GM19328 (cell line): Measurements from ENCODE around the gene SLC25A27.

ENCODE experiments used
- ATAC-seq: cut with Tn5 transposase; IDR thresholded peaks from one replicate; pipeline ENCODE4 v1.9.1; 2021; ENCODE audit warnings: mild to moderate bottlenecking, moderate library complexity; ENCODE audit not compliant: unreplicated experiment

Gene SLC25A27

DNA sequence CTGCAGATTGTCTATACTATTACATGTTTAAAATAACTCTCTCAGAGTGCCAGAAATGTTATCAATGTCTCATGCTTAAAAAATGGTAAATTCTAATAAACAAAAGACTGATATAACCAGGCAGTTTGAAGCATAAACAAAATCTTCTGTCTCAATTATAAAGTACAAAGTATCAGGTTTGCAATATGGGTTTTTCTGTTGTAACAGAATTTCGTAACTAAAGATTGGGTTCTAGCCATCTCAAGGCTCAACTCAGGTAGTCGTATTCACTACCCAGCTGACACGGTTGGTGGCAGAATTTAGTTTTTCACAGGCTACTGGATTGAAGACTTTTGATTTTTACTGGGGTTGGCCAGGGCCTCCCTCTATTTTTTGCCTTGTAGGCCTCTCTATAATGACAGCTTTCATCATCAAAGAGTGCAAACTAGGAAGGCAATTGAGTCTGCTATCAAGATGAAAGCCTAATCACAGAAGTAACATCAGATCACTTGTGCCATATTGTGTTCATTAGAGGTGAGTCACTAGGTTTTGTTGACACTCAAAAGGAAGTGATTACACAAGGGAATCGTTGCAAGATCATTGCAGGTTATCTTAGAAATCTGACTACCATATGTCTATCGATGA is 3.8 kb upstream of the SLC25A27 start:
- ATAC-seq = no peak

- ATAC-seq = no peak
These were observed 1.8 kb upstream of the SLC25A27 start for GRCh38 chr6:46651006-46651405.

DNA sequence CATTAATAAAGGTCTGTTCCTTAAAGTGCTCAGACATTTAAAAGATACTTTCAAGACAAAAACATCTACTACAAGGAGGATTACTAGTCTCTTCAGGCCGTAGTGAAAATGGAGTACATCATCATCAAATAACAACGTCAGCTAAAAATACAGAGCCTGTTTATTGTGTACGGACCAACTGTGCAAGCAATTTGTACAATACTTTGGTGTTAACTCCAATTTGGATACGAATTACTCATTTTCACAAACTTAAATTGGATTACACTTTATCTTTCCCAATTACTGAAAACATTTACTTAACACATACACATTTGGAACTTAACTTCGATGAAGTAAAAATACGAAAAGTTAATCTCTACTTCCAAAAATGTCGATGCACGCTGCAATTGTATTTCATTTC is 959 bp upstream of the SLC25A27 start:
- no peak for ATAC-seq

DNA sequence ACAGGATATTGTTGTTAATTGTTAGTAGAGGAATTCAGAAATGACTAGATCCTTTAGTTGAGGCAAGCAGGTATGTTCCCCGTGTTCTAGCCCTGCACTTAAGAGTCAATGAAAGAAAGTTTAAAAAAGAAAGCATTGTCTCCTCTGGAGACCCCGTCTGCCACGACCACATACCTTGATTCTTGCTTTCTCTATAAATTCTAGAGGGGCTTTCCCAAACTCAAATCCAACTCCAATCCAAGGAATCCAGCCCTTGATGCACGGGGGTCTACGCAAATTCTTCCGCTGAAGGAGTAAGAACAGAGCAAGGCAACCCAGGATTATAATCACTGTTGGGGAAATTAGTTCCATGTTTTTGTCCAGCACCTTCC is 558 bp upstream of the SLC25A27 start:
- no peak for ATAC-seq

DNA sequence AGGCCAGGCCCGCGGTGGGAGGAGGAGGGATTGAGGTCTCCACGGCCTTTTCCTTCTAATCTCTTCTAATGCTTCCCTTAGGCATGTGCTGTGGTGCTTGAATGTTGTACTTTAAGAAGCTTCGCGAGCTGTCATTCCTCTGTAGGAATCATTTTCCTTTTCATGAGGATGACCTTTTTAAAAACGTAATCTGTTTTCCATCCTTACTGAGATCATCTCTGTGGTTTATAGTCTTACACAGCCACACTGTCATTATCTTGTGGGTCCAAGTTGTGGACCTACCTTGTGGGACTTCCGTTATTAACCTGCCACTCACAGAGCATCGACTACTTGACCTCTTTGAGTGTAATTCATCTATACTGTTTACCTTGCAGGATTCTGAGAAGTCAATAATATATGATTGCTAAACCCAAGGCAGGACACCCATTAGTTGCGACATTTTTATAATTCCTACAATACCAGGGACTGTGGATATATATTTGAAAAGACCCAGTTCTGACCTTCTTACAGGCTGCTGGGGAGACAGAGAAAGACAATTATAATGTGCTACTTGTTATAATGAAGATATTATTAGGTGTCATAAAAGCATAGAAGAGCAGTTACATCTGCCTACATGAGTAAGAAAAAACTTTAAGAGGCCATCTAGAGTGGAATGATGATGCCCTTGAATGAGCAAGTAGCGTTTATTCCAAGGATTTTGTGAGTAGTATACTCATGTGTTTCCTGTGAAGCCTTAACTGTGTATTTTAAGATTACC is 842 bp downstream of the SLC25A27 start:
- no peak for ATAC-seq

DNA sequence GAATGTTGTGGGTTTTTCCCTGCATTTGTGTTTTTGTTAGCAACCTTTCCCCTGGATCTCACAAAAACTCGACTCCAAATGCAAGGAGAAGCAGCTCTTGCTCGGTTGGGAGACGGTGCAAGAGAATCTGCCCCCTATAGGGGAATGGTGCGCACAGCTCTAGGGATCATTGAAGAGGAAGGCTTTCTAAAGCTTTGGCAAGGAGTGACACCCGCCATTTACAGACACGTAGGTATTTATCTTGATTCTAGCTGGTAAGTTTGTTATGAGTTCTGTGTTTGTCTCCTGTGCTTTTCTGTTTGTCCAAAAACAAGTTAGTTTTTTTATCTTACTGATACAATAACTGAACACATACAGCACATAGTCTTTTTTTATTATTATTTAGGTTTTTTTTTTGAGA is 3.0 kb downstream of the SLC25A27 start:
- no peak for ATAC-seq

- no peak for ATAC-seq
These were observed 4.9 kb downstream of the SLC25A27 start for GRCh38 chr6:46657642-46658041.

- no peak for ATAC-seq
These were observed 8.7 kb downstream of the SLC25A27 start for GRCh38 chr6:46661483-46661882.

GRCh38 chr6:46667377-46667776 is 14.6 kb downstream of the SLC25A27 start:
- no peak for ATAC-seq

DNA sequence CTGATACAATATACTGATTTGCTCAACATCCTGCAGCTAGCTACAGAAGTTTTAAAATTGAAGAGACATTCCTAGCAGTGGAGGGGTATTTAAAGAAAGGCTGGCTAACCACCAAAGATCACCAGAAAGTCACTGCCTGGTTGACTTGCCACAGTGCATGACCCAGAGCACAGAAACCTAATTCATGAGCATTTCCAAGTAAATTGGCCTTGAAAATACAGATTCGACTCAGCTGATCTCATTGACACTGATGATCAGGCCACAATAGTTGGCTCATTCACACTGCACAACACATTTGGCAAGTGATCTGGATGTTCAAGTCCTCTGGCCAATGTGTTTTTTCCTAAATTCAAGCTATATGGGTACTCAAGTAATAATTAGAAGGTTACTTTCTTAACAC is 21.6 kb downstream of the SLC25A27 start:
- ATAC-seq = no peak

DNA sequence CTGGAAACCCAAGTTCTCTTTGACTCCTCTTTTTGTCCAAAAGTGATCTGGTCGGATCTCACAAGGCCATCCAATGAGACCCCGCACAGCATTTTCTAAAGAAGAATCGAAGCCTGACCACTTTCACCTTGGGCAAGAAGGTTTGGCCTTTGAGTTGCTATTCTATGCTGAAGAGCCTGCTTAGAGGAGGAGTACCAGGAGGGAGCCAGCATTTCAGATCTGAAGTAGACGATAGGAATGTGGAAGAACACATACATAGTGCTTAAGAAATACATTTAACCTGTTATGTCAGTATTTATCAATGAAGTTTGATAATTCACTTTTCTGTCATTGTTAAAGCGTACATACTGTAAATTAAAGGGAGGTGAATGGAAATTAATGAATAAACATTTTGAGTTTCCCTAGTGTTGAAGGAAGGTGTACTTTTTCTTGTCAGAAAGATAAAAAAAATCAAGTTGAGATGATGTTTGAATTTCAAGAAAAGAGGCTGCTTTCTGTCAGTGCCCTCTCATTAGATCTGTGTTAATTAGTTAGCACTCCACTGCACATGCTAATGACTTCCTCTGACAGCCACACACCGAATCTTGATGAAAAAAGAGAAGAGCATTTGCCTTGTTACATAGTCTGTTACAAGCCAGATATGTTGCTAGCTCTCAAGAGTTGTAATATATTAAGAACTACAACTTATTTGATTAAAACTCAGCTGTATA is 24.0 kb downstream of the SLC25A27 start:
- no peak for ATAC-seq

GRCh38 chr6:46677314-46677654 is 24.5 kb downstream of the SLC25A27 start:
- no peak for ATAC-seq

- ATAC-seq = no peak
These were observed 32.0 kb downstream of the SLC25A27 start for GRCh38 chr6:46684771-46685170.

- no peak for ATAC-seq
These were observed 34.9 kb downstream of the SLC25A27 start, which contains the start of gene TDRD6 for GRCh38 chr6:46687619-46688097. Gene TDRD6, plus strand, starts transcription at chr6:46687885. Its CDS starts 244 bp downstream, at chr6:46688129.

GRCh38 chr6:46688117-46688965 is 35.6 kb downstream of the SLC25A27 start:
- ATAC-seq = no peak

- ATAC-seq = no peak
These were observed 36.2 kb downstream of the SLC25A27 start for GRCh38 chr6:46688966-46689335.

DNA sequence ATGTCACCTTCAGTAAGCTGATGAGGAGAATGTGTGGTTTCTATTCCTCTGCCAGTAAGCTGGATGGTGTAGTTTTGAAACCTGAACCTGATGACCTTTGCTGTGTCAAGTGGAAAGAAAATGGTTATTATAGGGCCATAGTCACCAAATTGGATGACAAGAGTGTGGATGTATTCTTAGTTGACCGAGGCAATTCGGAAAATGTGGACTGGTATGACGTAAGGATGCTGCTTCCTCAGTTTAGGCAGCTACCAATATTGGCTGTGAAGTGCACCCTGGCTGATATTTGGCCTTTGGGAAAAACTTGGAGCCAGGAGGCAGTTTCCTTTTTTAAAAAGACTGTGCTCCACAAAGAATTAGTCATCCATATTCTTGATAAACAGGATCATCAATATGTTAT is 36.9 kb downstream of the SLC25A27 start:
- no peak for ATAC-seq

- ATAC-seq = no peak
These were observed 37.5 kb downstream of the SLC25A27 start for GRCh38 chr6:46690141-46690755.

DNA sequence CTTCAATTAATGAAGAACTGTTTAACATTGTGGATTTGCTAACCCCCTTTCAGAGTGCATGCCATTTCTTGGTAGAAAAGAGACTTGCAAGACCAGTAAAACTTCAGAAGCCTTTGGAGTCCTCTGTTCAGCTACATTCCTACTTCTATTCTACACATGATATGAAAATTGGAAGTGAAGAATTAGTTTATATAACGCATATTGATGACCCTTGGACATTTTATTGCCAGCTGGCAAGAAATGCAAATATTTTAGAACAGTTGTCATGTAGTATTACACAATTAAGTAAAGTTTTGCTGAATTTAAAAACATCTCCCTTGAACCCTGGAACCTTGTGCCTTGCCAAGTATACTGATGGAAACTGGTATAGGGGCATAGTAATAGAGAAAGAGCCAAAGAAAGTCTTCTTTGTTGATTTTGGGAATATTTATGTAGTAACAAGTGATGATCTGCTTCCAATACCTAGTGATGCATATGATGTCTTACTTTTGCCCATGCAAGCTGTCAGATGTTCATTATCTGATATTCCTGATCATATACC is 38.2 kb downstream of the SLC25A27 start:
- ATAC-seq = no peak

DNA sequence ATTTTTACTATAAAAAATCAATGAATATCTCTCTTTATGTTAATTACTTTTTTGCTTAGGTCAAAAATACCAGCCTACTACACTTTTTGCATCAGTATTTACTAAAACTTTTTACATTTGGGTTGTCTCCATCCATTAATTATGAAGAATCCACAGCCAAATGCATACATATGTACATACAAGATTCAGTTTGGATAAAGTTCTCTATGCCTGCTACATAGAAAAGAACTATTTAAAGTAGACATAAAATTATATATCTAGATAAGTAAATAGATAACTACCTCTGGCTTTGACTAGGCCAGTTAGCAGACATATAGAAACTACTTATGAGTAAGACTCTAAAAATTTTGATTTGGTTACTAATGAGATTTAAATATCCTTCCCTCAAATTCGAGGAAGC is 47.2 kb downstream of the SLC25A27 start:
- no peak for ATAC-seq
